IMR-90 (cell line): ENCODE measurements around the gene DCC. TPM values are rescaled to one million over a fixed set of nuclear protein-coding genes. Genes with fewer than 3 reads are reported as not detected.

Experiments
- ATAC-seq: fragments of 200-7000 bp; cut with Tn5 transposase; 2 replicates; pipeline ENCODE4 v1.9.1; 2020; ENCODE audit warnings: low read depth, mild to moderate bottlenecking, moderate library complexity
- BruUV-seq: library from RNA; stranded (reverse); fragments of 400-500 nt; replicated peaks from 2 replicates; lab custom pipeline; 2021; lab: Mats Ljungman, UMichigan
- CTCF ChIA-PET: fragments of 300-600 bp; formaldehyde crosslinking; extraction: SDS; loops from one replicate; lab custom pipeline; 2021; ENCODE audit warnings: antibody characterized with exemption; lab: Yijun Ruan, JAX
- POLR2A ChIA-PET: fragments of 300-600 bp; sonication (Branson Sonifier 250); formaldehyde crosslinking; loops from one replicate; lab custom pipeline; 2022; ENCODE audit warnings: antibody characterized with exemption; ENCODE audit not compliant: unreplicated experiment; lab: Charles Lee
- DNase-seq: peaks from one replicate; pipeline ENCODE4 v3.0.0; 2013
- H2AFZ ChIP-seq: replicated peaks from 2 replicates; pipeline ENCODE3; 2013; ENCODE audit warnings: low read length, mild to moderate bottlenecking; ENCODE audit not compliant: poor library complexity
- H2AK5ac ChIP-seq: 2 replicates; pipeline ENCODE4 v1.6.1; 2013; ENCODE audit warnings: low read depth, low read length, inconsistent platforms
- H2AK9ac ChIP-seq: replicated peaks from 2 replicates; pipeline ENCODE3; 2013; ENCODE audit warnings: mild to moderate bottlenecking, low read depth, low read length, moderate library complexity; ENCODE audit not compliant: poor library complexity
- H2BK120ac ChIP-seq: 2 replicates; pipeline ENCODE4 v1.6.1; 2013; ENCODE audit warnings: low read depth, low read length, inconsistent platforms
- H2BK15ac ChIP-seq: 3 replicates; pipeline ENCODE4 v1.6.1; 2013; ENCODE audit warnings: low read depth, low read length, inconsistent platforms
- H2BK20ac ChIP-seq: 2 replicates; pipeline ENCODE4 v1.6.1; 2013; ENCODE audit warnings: low read depth, mild to moderate bottlenecking, inconsistent platforms, low read length, moderate library complexity
- H2BK5ac ChIP-seq: 2 replicates; pipeline ENCODE4 v1.6.1; 2013; ENCODE audit warnings: mild to moderate bottlenecking, low read depth, low read length, inconsistent platforms; ENCODE audit not compliant: poor library complexity, severe bottlenecking
- H3K14ac ChIP-seq: replicated peaks from 2 replicates; pipeline ENCODE4 v1.6.1; 2013; ENCODE audit warnings: low read depth, low read length, inconsistent platforms
- H3K18ac ChIP-seq: 2 replicates; pipeline ENCODE4 v1.6.1; 2013; ENCODE audit warnings: low read depth, low read length, control low read depth
- H3K23ac ChIP-seq: 2 replicates; pipeline ENCODE4 v1.6.1; 2013; ENCODE audit warnings: low read depth, low read length, inconsistent platforms
- H3K27ac ChIP-seq: 2 replicates; pipeline ENCODE4 v1.5.1; 2013; ENCODE audit warnings: mild to moderate bottlenecking, control low read depth, low read length; ENCODE audit not compliant: insufficient read depth
- H3K27me3 ChIP-seq: 2 replicates; pipeline ENCODE4 v1.6.1; 2013; ENCODE audit warnings: low read length; ENCODE audit not compliant: control insufficient read depth, insufficient read depth
- H3K36me3 ChIP-seq: 2 replicates; pipeline ENCODE4 v1.6.1; 2013; ENCODE audit warnings: low read length, mixed read lengths; ENCODE audit not compliant: control insufficient read depth, insufficient read depth
- H3K4ac ChIP-seq: 2 replicates; pipeline ENCODE4 v1.6.1; 2013; ENCODE audit warnings: low read depth, low read length, inconsistent platforms
- H3K4me1 ChIP-seq: 2 replicates; pipeline ENCODE4 v1.6.1; 2013; ENCODE audit warnings: low read length, mixed read lengths; ENCODE audit not compliant: control insufficient read depth, insufficient read depth
- H3K4me2 ChIP-seq: 2 replicates; pipeline ENCODE4 v1.6.1; 2013; ENCODE audit warnings: low read depth, mild to moderate bottlenecking, control low read depth, low read length, moderate library complexity
- H3K4me3 ChIP-seq: 2 replicates; pipeline ENCODE4 v1.5.1; 2013; ENCODE audit warnings: low read depth, mild to moderate bottlenecking, control low read depth, low read length, moderate library complexity; ENCODE audit not compliant: insufficient read depth
- H3K56ac ChIP-seq: 2 replicates; pipeline ENCODE4 v1.6.1; 2013; ENCODE audit warnings: low read length, inconsistent platforms; ENCODE audit not compliant: insufficient read depth; ENCODE audit errors: extremely low read depth
- H3K79me1 ChIP-seq, 2 experiments: 2 replicates each; pipeline ENCODE4 v1.6.1; 2013; ENCODE audit warnings: low read length in 2 of 2, inconsistent platforms in 1 of 2, low read depth in 1 of 2
- H3K9ac ChIP-seq: 2 replicates; pipeline ENCODE4 v1.6.1; 2013; ENCODE audit warnings: low read depth, low read length, control low read depth
- H3K9me1 ChIP-seq: 2 replicates; pipeline ENCODE4 v1.6.1; 2013; ENCODE audit warnings: low read length, inconsistent platforms; ENCODE audit not compliant: insufficient read depth
- H3K9me3 ChIP-seq: 2 replicates; pipeline ENCODE4 v1.6.1; 2013; ENCODE audit warnings: low read length; ENCODE audit not compliant: control insufficient read depth, insufficient read depth
- H4K20me1 ChIP-seq: 2 replicates; pipeline ENCODE4 v1.6.1; 2013; ENCODE audit warnings: low read length, inconsistent platforms; ENCODE audit not compliant: insufficient read depth
- H4K5ac ChIP-seq: 2 replicates; pipeline ENCODE4 v1.6.1; 2013; ENCODE audit warnings: mild to moderate bottlenecking, low read depth, low read length, control low read depth
- H4K8ac ChIP-seq, 2 experiments: 2 replicates each; pipeline ENCODE4 v1.6.1; 2013; ENCODE audit warnings: low read depth in 2 of 2, low read length in 2 of 2, control low read depth in 1 of 2, inconsistent platforms in 1 of 2
- H4K91ac ChIP-seq: 2 replicates; pipeline ENCODE4 v1.6.1; 2013; ENCODE audit warnings: low read depth, low read length, inconsistent platforms; ENCODE audit not compliant: insufficient read depth
- BHLHE40 ChIP-seq: fragments of 150-350 bp; IDR thresholded peaks from 2 replicates; pipeline ENCODE4 v1.6.1; 2016; ENCODE audit warnings: mild to moderate bottlenecking, low read depth, low read length
- CEBPB ChIP-seq: IDR thresholded peaks from 2 replicates; pipeline ENCODE4 v1.6.1; 2012; ENCODE audit warnings: low read depth, low read length, improper control_type of control experiment
- CHD1 ChIP-seq: IDR thresholded peaks from 2 replicates; pipeline ENCODE4 v1.6.1; 2012; ENCODE audit warnings: low read depth, low read length, improper control_type of control experiment
- FOS ChIP-seq: fragments of 150-350 bp; IDR thresholded peaks from 2 replicates; pipeline ENCODE4 v1.6.1; 2016; ENCODE audit warnings: low read depth, low read length
- MAFK ChIP-seq: IDR thresholded peaks from 2 replicates; pipeline ENCODE4 v1.6.1; 2012; ENCODE audit warnings: low read depth, low read length, improper control_type of control experiment
- MAZ ChIP-seq: IDR thresholded peaks from 2 replicates; pipeline ENCODE4 v1.6.1; 2012; ENCODE audit warnings: low read depth, mild to moderate bottlenecking, low read length, improper control_type of control experiment, moderate library complexity, borderline replicate concordance
- MXI1 ChIP-seq: IDR thresholded peaks from 2 replicates; pipeline ENCODE4 v1.6.1; 2012; ENCODE audit warnings: low read depth, mild to moderate bottlenecking, low read length, moderate library complexity, borderline replicate concordance
- NFE2L2 ChIP-seq: fragments of 150-350 bp; IDR thresholded peaks from 2 replicates; pipeline ENCODE4 v1.6.1; 2016; ENCODE audit warnings: low read depth, mild to moderate bottlenecking, low read length
- POLR2A ChIP-seq: IDR thresholded peaks from 2 replicates; pipeline ENCODE4 v1.6.1; 2012; ENCODE audit warnings: mild to moderate bottlenecking, low read depth, low read length
- RAD21 ChIP-seq: IDR thresholded peaks from 2 replicates; pipeline ENCODE4 v1.6.1; 2012; ENCODE audit warnings: low read length, improper control_type of control experiment
- RCOR1 ChIP-seq: IDR thresholded peaks from 2 replicates; pipeline ENCODE4 v1.6.1; 2012; ENCODE audit warnings: mild to moderate bottlenecking, low read length, improper control_type of control experiment; ENCODE audit not compliant: insufficient replicate concordance
- RFX5 ChIP-seq: IDR thresholded peaks from 2 replicates; pipeline ENCODE4 v1.8.0; 2012; ENCODE audit warnings: low read depth, mild to moderate bottlenecking, low read length, moderate library complexity
- SMC3 ChIP-seq: fragments of 150-350 bp; IDR thresholded peaks from 2 replicates; pipeline ENCODE4 v1.6.1; 2016; ENCODE audit warnings: low read depth, mild to moderate bottlenecking, antibody characterized with exemption, low read length, moderate library complexity
- WGBS, 2 experiments: methylation state at CpG; one replicate each; pipeline versions ENCODE4 v1.1.5 to v1.1.7; 2013; ENCODE audit warnings: missing lambda C conversion rate in 2 of 2; ENCODE audit not compliant: insufficient read length in 1 of 2; ENCODE audit errors: extremely low coverage in 2 of 2; 5-methylcytosine and 5-hydroxymethylcytosine counted together
- dilution Hi-C: fragments of 300-500 bp; cut with HindIII; formaldehyde crosslinking; loops from one replicate; pipeline ENCODE4 v1.14.3; 2018; ENCODE audit warnings: low sequenced_read_pairs; ENCODE audit not compliant: unreplicated experiment
- in situ Hi-C: fragments of 300-500 bp; cut with MboI; formaldehyde crosslinking; loops from 3 replicates; pipeline ENCODE4 v1.14.3; 2019; ENCODE audit warnings: low sequenced_read_pairs, inconsistent platforms, mixed read lengths
- intact Hi-C: fragments of 100-400 bp; cut with micrococcal nuclease; formaldehyde crosslinking; loops from 2 replicates; pipeline ENCODE4 v1.10.0; 2022
- polyA plus RNA-seq, 3 experiments: library from polyadenylated mRNA; depleted of rRNA; stranded (reverse); fragments of >200 nt; gene quantifications; 2 replicates each; pipeline ENCODE4 v1.2.3, GENCODE V29; 2012; ENCODE audit warnings: low replicate concordance in 1 of 3
- total RNA-seq: library from RNA; depleted of rRNA; stranded (reverse); fragments of >200 nt; gene quantifications from 2 replicates; pipeline ENCODE4 v1.2.3, GENCODE V29; 2012
- TF ChIP-seq, protein P1 (sequence below): fragments of 150-350 bp; IDR thresholded peaks from 2 replicates; pipeline ENCODE4 v1.6.1; 2016; ENCODE audit warnings: low read depth, mild to moderate bottlenecking, low read length, moderate library complexity, borderline replicate concordance
- TF ChIP-seq, protein P2 (sequence below): fragments of 150-350 bp; IDR thresholded peaks from 2 replicates; pipeline ENCODE4 v1.6.1; 2017; ENCODE audit warnings: mild to moderate bottlenecking, antibody characterized with exemption, low read length, low read depth
- TF ChIP-seq, protein P3 (sequence below): conservative IDR thresholded peaks from 2 replicates; pipeline ENCODE4 v1.5.1; 2012; ENCODE audit warnings: mild to moderate bottlenecking, low read depth, low read length, improper control_type of control experiment

The DCC gene
- total and polyA plus RNA-seq, 2 of the 4 experiments (the other 2 are of a cell fraction), result 0.31 to 0.54 TPM

DNA sequence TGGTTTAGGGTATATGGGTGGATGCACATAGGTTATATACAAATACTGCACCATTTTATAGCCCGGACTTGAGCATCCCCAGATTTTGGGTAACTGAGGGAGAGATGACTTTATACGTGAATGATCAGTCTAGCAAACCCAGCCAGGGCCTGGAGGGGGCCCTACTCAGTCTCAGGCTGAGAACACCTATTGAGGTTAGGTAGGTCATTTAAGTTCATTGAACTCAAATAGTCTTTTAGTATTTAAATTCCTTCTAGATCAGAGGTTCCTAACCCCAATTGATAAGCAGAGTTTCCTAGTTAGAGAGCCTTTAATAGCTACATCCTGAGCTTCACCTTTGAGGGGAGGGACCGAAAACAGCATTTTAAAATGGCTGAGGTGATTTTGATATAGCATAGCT is 487.0 kb downstream of the DCC start:
- Histone ChIP-seq H3K9me3 (peaks cover 4% of the 10 kb centered on the region; the same call in 1 of the 2 replicates), H2BK120ac (no peak overlapping the region), H3K4me1 (no peaks in the 10 kb centered on the region), H3K9ac (no peak overlapping the region), H3K4ac (no peak overlapping the region), H2AK9ac (no peak overlapping the region), H4K20me1 (no peaks in the 10 kb centered on the region), H3K23ac (no peak overlapping the region), H3K79me1 (no peaks in the 10 kb centered on the region), H3K4me2 (no peak overlapping the region), H2BK15ac (no peak overlapping the region), H3K18ac (no peak overlapping the region), H2BK5ac (no peak overlapping the region), H4K91ac (no peak overlapping the region), H3K4me3 (no peak overlapping the region), H3K27ac (no peak overlapping the region), H3K14ac (no peak overlapping the region), H3K56ac (no peak overlapping the region), H2AFZ (no peak overlapping the region), H2BK20ac (no peak overlapping the region), H2AK5ac (no peak overlapping the region), H4K5ac (no peak overlapping the region), H3K9me1 (no peaks in the 10 kb centered on the region), H3K27me3 (no peaks in the 10 kb centered on the region), H3K36me3 (no peaks in the 10 kb centered on the region), H4K8ac (no peak overlapping the region)
- POLR2A ChIA-PET, result no interaction called here
- DNase-seq, result no peak
- CTCF ChIA-PET, result no interaction called here
- TF ChIP-seq POLR2A (no peak), MAZ (no peak), NFE2L2 (no peak), CHD1 (no peak), RCOR1 (no peak), FOS (no peak), RAD21 (no peak), RFX5 (no peak), BHLHE40 (no peak), SMC3 (no peak), MXI1 (no peak), MAFK (no peak), CEBPB (no peak)
- TF ChIP-seq, protein P1, sequence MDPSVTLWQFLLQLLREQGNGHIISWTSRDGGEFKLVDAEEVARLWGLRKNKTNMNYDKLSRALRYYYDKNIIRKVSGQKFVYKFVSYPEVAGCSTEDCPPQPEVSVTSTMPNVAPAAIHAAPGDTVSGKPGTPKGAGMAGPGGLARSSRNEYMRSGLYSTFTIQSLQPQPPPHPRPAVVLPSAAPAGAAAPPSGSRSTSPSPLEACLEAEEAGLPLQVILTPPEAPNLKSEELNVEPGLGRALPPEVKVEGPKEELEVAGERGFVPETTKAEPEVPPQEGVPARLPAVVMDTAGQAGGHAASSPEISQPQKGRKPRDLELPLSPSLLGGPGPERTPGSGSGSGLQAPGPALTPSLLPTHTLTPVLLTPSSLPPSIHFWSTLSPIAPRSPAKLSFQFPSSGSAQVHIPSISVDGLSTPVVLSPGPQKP, result no peak
- TF ChIP-seq, protein P2, sequence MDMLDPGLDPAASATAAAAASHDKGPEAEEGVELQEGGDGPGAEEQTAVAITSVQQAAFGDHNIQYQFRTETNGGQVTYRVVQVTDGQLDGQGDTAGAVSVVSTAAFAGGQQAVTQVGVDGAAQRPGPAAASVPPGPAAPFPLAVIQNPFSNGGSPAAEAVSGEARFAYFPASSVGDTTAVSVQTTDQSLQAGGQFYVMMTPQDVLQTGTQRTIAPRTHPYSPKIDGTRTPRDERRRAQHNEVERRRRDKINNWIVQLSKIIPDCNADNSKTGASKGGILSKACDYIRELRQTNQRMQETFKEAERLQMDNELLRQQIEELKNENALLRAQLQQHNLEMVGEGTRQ, result no peak
- TF ChIP-seq, protein P3, sequence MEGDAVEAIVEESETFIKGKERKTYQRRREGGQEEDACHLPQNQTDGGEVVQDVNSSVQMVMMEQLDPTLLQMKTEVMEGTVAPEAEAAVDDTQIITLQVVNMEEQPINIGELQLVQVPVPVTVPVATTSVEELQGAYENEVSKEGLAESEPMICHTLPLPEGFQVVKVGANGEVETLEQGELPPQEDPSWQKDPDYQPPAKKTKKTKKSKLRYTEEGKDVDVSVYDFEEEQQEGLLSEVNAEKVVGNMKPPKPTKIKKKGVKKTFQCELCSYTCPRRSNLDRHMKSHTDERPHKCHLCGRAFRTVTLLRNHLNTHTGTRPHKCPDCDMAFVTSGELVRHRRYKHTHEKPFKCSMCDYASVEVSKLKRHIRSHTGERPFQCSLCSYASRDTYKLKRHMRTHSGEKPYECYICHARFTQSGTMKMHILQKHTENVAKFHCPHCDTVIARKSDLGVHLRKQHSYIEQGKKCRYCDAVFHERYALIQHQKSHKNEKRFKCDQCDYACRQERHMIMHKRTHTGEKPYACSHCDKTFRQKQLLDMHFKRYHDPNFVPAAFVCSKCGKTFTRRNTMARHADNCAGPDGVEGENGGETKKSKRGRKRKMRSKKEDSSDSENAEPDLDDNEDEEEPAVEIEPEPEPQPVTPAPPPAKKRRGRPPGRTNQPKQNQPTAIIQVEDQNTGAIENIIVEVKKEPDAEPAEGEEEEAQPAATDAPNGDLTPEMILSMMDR, result no peak
- WGBS, 2 experiments, result no CpG with 5 or more reads among the region's 3 CpGs
- intact Hi-C loops (no loop called here), in situ Hi-C loops (no loop called here), dilution Hi-C loops (no loop called here)
- BruUV-seq, result no TSS peak
- ATAC-seq, result no peak
